GM20431 (cell line): ENCODE data around the gene TSEN54.

Source experiments
- in situ Hi-C: fragments of 300-500 bp; cut with MseI, MboI; formaldehyde crosslinking; loops from one replicate; pipeline ENCODE4 v1.15.0; 2020; ENCODE audit warnings: low sequenced_read_pairs; ENCODE audit not compliant: unreplicated experiment

The TSEN54 gene

DNA sequence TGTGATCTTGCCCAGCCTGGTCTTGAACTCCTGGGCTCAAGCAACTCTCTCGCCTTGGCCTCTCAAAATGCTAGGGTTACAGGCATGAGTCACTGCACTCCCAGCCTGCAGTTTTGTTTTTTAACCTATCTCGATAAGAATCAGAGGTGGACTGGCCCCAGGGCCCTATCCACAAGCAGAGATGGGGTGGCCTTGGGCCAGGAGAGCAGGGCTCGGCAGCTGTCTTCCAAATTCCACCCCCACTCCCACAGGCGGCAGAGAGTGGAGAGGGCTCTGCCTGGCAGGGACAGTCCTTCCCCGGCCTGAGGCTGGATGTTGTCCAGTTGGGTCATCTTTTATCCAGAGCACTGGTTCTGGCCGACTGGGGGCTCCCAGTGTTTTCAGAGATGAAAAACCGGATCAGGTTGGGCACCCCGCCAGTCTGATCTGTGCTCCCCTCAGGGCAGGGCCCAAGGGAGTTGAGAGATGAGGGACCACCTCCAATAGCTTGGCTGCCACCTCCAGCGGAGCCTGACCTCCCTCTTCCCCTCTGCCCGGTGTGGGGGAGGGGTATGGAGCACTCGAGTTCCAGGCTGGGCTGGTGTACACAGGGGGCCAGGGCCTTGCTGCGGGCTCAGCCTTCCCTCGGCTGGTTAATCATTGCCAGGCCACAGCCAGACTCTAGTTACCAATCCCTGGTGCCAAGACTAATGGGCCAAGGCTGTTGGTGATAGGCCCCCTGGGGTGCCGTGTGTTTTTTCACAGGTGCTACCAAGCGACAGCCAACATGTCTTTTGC lies 40.9 kb downstream of the TSEN54 start:
- in situ Hi-C loops, result no loop called here

DNA sequence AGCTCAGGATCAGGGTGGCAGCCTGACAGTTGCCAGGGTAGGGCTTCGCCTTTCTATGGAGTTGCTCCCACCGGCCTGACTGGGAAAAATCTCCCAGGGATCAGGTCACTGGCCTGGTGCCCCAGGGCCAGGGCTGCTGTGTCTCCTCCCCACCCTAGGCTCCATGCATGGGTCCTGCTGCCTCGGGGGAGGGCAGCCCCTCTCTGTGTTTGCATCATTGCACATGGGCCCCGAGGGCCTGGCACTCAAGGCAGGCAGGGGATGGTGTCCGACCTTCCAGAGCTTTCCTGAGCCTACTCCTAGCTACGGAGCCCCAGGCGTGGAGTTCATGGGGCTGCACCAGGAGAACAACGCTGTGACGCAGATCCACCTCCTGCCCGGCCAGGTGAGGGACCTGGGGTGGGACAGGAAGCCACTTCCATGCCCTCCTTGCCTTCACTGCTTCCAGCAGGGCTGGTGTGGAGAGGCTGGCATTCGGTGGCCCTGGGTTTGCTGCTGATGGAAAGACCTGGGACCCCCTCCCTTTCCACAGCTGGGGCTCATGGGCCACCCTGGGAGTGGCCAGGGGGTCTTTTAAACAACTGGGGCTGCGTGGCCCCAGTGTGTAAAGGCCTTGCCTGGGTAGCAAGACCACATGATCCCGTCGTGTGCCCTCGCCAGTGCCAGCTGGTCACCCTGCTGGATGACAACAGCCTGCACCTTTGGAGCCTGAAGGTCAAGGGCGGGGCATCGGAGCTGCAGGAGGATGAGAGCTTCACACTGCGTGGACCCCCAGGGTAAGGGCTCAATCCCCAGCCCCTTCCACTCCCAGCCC lies 41.7 kb downstream of the TSEN54 start:
- in situ Hi-C loops, result no loop called here

DNA sequence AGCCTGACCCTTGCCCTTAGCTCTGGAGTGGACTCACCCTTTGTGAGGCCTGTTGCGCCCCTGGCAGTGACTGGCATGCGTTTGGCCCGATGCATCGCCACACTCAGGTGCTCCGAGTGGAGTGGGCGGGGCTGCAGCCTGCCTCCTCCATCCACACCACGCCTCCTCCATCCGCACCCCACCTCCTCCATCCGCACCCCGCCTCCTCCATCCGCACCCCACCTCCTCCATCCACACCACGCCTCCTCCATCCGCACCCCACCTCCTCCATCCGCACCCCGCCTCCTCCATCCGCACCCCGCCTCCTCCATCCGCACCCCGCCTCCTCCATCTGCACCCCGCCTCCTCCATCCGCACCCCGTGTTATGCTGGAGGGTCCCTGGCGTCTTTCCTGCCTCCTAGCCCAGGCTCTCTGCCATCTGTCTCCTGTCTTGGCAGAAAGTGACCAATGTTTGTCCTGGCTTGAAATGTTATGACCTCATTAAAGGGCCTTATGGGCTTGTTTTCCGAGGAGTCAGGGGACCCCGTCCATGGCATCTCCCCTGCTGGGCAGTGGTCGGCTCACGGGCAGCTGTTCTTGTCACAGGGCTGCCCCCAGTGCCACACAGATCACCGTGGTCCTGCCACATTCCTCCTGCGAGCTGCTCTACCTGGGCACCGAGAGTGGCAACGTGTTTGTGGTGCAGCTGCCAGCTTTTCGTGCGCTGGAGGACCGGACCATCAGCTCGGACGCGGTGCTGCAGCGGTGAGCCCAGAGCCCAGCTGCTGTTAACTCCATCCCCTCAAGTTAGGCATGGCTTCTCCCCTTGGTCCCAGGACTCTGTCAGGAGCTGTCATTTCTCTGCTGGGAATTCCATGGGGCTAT lies 42.6 kb downstream of the TSEN54 start:
- in situ Hi-C loops, result no loop called here

DNA sequence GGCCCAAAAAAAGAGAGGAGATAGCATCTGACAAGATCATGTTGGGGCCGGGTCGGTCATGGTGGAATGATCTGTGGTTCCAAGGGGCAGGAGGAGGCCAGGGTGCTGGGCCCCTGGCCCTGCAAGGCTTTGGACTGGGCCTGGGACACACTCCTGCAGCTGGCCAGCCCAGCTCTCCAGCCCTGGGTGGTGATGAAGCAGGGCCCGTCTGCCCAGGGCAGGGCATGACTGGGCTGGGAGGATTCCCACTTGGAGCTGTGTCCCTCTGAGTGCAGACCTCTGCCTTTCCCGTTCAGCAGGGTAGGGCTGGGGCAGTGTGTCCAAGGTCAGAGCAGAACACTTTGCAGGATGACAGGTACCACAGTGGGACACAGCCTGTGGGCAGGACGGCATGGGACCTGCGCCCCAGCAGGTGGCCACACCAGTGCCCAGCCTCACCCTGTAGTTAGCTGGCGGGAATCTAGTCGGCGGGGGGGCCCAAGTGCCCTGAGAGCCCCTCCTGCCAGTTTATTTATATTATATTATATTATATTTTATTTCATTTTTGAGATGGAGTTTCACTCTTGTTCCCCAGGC lies 43.7 kb downstream of the TSEN54 start:
- in situ Hi-C loops, result no loop called here

DNA sequence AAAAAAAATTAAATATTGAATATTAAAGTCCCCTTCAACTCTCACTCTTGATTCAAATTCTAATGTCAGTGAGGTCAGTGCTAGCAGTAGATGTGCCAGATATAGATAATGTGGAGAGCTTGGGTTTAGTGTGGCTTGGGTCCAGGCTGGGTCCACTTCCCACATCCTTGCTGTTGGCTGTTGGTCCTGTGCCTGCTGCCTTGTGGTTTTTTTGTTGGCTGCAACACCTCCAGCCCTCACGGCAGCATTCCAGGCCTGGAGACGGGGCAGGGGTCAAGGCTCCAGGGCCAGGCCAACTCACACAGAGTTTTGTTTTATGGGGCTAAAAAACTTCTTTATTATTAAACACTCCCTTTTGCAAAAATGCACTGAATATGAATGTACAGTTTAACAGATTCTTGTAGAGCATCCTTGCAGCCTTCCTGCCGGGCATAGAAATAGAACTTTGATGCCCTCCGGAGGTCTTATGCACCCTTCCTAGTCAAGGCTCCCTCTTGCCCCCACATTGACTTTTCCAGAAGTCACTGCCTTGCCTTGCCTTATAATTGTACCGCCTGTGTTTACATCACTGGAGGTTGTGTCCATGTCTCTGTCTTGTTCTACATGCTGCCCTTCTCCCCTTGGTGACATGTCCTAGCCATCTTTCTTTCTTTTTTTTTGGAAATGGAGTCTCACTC lies 45.7 kb downstream of the TSEN54 start:
- in situ Hi-C loops, result no loop called here

DNA sequence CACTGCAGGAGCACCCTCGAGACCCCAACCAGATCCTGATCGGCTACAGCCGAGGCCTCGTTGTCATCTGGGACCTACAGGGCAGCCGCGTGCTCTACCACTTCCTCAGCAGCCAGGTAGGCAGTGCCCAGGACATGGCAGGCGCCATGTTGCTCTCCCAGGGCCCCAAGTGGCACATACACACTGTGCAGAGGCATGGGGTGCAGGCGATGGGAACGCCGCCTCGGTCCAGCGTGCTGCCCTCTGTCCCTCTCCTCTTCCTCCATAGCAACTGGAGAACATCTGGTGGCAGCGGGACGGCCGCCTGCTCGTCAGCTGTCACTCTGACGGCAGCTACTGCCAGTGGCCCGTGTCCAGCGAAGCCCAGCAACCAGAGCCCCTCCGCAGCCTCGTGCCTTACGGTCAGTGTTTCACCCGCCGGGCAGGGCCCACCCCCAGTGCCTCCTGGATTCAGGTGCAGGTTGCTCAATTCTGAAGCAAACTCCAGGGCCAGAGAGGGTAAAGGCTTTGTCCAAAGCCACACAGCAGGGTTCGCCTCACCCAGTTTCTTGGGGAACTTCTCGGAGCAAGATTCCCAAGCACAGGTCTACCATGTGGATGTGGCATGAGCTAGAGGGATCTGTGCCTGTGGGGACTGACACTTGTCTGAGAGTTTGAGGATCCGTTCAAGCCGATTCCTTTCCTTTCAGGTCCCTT lies 46.9 kb downstream of the TSEN54 start:
- in situ Hi-C loops, result no loop called here

DNA sequence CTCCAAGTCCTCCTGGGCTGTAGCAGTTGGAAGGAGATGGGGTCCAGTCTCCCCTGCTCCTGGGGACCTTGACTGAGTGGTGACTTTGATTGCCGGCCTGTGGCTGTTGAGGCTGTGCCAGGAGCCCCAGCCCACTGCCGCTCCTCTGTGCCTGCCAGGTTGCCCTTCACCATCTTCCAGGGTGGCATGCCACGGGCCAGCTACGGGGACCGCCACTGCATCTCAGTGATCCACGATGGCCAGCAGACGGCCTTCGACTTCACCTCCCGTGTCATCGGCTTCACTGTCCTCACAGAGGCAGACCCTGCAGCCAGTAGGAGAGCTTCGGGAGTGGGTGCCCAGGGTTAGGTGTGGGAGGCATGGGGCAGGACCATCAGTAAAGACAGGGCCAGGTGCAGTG lies 47.9 kb downstream of the TSEN54 start:
- in situ Hi-C loops, result no loop called here

DNA sequence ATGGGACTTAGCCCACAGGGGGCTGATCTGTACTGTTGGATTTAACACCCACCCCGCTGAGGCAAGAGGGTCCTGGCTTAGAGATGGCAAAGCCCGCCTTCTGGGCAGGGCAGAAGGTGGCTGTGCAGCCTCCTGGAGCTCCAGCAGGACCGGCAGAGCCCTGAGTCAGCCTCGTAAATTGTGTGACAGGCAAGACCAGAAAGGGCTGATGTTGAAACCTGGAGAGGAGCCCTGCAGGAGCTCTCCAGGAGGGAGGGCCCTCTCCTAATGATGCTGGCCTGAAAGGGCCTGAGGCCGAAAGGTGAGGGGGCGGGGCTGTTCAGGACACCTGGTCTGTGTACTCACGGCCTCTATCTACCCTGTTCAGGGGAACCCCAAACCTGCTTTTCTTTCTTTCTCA lies 48.7 kb downstream of the TSEN54 start:
- in situ Hi-C loops, result no loop called here

DNA sequence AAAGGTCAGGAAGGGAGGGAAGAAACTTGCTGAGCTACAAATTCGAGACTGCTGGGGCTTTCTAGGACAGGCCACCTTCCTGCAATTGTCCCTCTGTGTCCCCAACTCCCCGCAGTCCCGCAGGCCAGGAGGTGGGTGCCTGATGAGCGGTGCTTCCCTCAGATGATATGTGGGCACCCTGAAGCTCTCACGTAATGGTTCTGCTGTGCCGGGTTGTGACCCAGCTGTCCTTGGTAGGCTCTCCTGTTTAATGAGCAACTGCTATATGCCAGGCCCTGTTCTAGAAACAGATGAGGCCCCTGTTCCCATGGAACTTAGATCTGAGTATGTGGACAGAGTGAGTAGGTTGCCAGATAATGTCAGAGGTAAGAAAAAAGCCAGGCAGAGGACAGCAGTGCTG lies 49.3 kb downstream of the TSEN54 start:
- in situ Hi-C loops, result no loop called here

DNA sequence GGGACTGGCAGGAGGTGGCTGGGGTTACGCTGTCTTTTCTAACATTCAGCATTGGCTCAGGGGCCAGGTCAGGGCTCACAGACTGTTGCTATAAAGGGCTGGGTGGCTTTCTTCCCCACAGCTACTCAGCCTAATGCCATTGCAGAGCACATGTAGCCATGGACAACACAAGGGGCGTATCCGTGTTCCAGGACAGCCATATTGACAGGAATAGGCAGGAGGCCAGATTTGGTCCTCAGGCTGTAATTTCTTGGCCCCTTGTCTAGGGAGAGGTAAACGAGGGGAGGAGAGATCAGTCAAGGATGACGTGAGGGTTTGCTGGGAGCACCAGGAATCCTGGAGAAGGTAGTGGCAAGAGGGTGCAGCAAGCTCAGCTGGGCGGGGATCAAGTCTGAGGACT lies 50.1 kb downstream of the TSEN54 start:
- in situ Hi-C loops, result no loop called here

DNA sequence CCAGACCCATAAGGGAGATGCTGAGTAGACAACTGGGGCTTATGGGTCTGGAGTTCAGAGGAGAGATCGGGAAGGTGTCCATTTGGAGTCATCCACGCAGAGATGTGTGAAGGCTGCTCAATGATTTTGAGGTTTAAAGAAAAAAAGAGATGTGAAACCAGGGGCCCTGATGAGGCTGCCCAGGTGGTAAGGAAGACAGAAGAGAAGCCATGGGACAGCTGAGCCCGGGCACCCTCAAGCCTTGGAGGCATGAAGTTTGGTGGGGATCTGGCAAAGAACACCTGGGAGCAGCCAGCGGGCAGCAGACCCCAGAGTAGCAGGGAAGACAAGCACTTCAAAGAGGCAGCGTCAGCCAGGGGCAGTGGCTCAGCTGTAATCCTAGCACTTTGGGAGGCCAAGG lies 50.5 kb downstream of the TSEN54 start:
- in situ Hi-C loops, result no loop called here

DNA sequence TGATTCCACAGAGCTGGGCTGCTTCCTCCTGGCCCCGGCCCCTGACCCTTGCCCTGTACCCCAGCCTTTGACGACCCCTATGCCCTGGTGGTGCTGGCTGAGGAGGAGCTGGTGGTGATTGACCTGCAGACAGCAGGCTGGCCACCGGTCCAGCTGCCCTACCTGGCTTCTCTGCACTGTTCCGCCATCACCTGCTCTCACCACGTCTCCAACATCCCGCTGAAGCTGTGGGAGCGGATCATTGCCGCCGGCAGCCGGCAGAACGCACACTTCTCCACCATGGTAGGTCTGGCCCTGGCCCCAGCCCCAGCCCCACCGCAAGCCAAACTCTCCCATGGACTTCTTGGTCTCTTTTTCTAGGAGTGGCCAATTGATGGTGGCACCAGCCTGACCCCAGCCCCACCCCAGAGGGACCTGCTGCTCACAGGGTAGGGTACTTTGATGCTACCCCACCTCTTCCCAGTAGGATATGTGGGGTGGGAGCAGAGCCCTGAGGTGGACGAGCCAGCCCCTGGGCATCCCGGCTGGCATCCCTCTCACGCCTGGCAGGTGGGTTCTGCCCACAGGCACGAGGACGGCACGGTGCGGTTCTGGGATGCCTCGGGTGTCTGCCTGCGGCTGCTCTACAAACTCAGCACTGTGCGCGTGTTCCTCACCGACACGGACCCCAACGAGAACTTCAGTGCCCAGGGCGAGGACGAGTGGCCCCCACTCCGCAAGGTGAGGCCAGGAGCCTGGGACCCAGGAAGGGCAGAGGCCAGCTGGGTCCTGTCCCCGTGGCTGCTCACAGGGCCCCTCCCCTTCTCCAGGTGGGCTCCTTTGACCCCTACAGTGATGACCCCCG lies 52.3 kb downstream of the TSEN54 start:
- in situ Hi-C loops, result no loop called here

DNA sequence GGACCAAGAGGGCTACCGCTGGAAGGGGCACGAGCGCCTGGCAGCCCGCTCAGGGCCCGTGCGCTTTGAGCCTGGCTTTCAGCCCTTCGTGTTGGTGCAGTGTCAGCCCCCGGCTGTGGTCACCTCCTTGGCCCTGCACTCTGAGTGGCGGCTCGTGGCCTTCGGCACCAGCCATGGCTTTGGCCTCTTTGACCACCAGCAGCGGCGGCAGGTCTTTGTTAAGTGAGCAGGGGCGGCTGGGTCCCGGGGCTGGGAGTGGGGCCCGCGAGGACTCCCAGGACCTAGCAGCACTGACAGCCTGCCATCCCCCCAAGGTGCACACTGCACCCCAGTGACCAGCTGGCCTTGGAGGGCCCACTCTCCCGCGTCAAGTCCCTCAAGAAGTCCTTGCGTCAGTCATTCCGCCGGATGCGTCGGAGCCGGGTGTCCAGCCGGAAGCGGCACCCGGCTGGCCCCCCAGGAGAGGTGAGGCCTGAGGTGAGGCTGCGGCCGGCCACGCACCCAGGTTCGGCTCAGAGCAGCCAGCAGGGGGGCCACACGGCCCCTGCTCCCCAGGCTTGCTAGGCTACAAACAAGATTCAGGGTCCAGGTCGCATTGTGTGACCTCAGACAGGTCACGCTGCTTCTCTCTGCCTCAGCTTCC lies 53.8 kb downstream of the TSEN54 start:
- in situ Hi-C loops, result no loop called here

DNA sequence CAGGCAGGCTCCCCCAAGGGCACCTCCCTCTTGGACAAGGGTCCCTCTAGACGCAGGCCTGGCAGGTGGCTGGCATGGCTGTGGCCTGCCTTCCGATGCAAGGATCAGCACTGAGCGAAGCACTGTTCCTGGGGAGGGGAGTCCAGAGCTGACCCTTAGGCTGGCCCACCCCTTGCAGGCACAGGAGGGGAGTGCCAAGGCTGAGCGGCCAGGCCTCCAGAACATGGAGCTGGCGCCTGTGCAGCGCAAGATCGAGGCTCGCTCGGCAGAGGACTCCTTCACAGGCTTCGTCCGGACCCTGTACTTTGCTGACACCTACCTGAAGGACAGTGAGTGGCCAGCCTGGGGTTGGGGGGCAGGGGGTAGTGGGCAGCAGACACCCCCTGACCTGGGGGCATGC lies 54.4 kb downstream of the TSEN54 start:
- in situ Hi-C loops, result no loop called here

DNA sequence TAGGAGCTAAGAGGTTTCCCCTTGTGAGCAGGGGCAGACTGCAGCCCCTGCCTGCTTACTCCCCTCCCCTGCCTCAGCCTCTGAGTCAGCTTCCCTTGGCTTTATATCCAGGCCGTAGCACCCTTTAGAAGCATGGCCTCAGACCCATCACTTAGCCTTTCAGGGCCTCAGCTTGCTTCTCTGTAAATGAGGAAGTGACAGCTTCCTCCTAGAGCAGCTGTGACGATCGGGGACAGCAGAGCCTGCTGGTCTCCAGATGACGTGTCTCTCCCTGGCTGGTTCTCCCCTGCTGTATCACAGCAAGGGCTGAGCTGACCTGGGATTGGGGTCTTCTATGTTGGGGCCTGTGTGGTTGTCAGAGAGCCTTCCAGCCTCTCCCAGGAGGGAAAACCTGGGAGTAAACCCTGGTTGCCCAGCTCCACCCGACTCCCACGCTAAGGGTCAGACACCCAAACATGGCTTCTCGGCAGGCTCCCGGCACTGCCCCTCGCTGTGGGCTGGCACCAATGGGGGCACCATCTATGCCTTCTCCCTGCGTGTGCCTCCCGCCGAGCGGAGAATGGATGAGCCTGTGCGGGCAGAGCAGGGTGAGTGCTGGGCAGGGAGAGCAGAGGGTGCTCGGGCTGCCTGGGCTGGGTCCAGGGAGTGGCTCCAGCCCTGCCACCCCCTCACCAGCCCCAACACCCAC lies 55.0 kb downstream of the TSEN54 start:
- in situ Hi-C loops, result no loop called here

DNA sequence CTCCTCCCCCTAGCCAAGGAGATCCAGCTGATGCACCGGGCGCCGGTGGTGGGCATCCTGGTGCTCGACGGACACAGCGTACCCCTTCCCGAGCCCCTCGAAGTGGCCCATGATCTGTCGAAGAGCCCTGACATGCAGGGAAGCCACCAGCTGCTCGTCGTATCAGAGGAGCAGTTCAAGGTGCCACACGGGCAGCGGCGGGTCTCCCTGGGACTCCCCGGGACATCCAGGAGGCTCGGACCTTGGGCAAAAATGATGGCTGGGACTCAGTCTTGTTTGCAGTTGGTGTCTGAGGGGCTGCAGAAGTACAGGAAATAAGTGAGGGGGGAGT lies 55.5 kb downstream of the TSEN54 start:
- in situ Hi-C loops, result no loop called here

DNA sequence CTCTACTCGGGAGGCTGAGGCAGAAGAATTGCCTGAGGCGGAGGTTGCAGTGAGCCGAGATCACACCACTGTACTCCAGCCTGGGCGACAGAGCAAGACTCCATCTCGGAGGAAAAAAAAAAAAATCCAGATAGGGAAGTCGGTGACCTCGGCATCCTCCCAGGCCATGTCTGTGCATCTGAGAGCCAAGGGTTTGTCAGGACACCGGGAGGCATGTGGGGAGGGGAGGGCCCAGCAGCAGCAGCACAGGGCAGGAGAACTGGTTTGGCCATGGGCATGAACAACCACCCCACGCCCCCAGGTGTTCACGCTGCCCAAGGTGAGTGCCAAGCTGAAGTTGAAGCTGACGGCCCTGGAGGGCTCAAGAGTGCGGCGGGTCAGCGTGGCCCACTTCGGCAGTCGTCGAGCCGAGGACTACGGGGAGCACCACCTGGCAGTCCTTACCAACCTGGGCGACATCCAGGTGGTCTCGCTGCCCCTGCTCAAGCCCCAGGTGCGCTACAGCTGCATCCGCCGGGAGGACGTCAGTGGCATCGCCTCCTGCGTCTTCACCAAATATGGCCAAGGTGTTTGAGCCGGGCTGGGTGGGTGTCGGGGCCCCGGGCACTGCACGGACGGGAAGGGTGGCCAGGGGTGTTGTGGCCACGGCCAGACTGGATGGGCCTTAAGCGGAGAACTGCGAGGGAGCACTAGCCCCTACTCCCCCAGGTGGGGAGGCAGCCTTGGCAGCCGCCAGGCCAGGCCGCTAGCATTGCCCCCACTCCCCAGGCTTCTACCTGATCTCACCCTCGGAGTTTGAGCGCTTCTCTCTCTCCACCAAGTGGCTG lies 56.6 kb downstream of the TSEN54 start:
- in situ Hi-C loops, result no loop called here
